ENCODE results near the gene ZNF316. TPM values are rescaled to one million over a fixed set of nuclear protein-coding genes. Genes with fewer than 3 reads are reported as not detected.
A peak's percentile ranks its signal among the peaks of the same experiment; 100 is the strongest.

ZNF316 gene
- total RNA-seq, 4 donors from 2014 or later = 32.1 to 77.7 (median 36.2) TPM

- 1 to 2% methylated on average over 19 to 52 of the region's 60 CpGs for WGBS, 2 donors
- no peaks in the 10 kb centered on the region for H3K9me3 ChIP-seq
- peak overlapping the region; percentile 38 to 94 (median 74) for H3K27ac ChIP-seq
- peaks cover 0 to 35% (median 0%) of the 10 kb centered on the region in 3 donors for H3K36me3 ChIP-seq
- H3K4me1 ChIP-seq = peaks cover 0 to 46% (median 16%) of the 10 kb centered on the region in 4 donors
- DNase-seq (ENCODE audit: low spot score in 2 of 2) = no peak
- peak overlapping the region; percentile 60 to 92 (median 82) for H3K4me3 ChIP-seq
- no peaks in the 10 kb centered on the region for H3K27me3 ChIP-seq
- TF ChIP-seq POLR2A (IDR thresholded peaks at IDR 0.05) = no peak
- TF ChIP-seq EP300 (IDR thresholded peaks at IDR 0.05) = no peak
- TF ChIP-seq, protein P1, sequence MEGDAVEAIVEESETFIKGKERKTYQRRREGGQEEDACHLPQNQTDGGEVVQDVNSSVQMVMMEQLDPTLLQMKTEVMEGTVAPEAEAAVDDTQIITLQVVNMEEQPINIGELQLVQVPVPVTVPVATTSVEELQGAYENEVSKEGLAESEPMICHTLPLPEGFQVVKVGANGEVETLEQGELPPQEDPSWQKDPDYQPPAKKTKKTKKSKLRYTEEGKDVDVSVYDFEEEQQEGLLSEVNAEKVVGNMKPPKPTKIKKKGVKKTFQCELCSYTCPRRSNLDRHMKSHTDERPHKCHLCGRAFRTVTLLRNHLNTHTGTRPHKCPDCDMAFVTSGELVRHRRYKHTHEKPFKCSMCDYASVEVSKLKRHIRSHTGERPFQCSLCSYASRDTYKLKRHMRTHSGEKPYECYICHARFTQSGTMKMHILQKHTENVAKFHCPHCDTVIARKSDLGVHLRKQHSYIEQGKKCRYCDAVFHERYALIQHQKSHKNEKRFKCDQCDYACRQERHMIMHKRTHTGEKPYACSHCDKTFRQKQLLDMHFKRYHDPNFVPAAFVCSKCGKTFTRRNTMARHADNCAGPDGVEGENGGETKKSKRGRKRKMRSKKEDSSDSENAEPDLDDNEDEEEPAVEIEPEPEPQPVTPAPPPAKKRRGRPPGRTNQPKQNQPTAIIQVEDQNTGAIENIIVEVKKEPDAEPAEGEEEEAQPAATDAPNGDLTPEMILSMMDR (IDR thresholded peaks at IDR 0.05) = peak in 1 of 5 experiments; percentile 27
Measured at GRCh38 chr7:6637544-6638229, 569 bp downstream of the ZNF316 start.

DNA sequence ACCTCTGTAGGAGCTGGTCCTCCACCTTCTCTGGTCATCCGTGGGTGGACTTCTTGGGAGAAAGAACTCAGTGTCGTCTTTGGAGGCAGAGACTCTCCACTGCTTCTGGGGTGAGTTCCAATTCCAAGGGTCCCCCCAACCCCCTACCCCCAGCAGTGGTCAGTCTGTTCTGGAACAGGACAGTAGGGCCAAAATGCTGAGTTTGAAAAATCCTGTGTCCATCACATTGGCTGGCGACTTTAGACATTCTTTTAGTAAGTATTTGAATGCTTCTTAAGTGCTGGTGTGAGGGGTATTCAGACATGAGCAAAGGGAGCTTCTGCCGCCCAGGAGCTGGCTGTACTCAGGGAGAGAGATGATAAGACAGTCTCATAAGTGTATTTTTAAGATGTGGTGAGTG is 1.9 kb downstream of the ZNF316 start:
- H3K36me3 ChIP-seq = peaks cover 0 to 48% (median 0%) of the 10 kb centered on the region in 3 donors
- no peaks in the 10 kb centered on the region for H3K27me3 ChIP-seq
- H3K27ac ChIP-seq = no peak overlapping the region
- H3K9me3 ChIP-seq = no peaks in the 10 kb centered on the region
- H3K4me3 ChIP-seq = no peak overlapping the region
- TF ChIP-seq, protein P1 (IDR thresholded peaks at IDR 0.05) = no peak
- no peak for TF ChIP-seq EP300 (IDR thresholded peaks at IDR 0.05)
- no peak for TF ChIP-seq POLR2A (IDR thresholded peaks at IDR 0.05)
- peaks cover 0 to 46% (median 16%) of the 10 kb centered on the region in 4 donors for H3K4me1 ChIP-seq
- DNase-seq (ENCODE audit: low spot score in 2 of 2) = no peak
- 54 to 56% methylated on average over 4 of the region's 4 CpGs for WGBS, 2 donors

DNA sequence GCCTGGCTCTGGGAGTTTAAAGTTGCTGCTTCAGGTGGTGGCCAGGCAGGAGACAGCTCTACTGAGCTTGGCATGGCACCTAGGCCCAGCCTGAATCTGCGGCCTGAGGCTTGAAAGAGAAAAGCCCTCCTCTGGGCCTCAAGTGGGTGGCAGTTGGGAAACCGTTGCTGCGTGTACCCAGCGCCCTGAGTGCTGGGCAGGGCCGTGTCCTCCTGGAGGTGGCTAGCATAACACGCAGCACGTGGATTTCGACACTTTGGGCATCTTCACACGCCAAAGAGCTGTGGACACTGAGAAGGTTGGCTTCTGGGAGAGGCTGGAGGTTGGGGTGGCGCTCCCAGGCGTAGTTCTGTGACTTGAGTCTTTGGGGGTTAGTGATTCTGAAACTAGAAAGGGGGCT is 2.5 kb downstream of the ZNF316 start:
- WGBS, 2 donors = 90% methylated on average over 11 of the region's 11 CpGs
- Histone ChIP-seq H3K9me3 (no peaks in the 10 kb centered on the region), H3K27ac (no peak overlapping the region), H3K36me3 (peaks cover 0 to 54% (median 0%) of the 10 kb centered on the region in 3 donors), H3K4me1 (peaks cover 0 to 46% (median 16%) of the 10 kb centered on the region in 4 donors), H3K27me3 (no peaks in the 10 kb centered on the region), H3K4me3 (no peak overlapping the region)
- no peak for DNase-seq (ENCODE audit: low spot score in 2 of 2)
- TF ChIP-seq EP300 (IDR thresholded peaks at IDR 0.05) (no peak), POLR2A (IDR thresholded peaks at IDR 0.05) (no peak)
- TF ChIP-seq, protein P1 (IDR thresholded peaks at IDR 0.05) = no peak

- TF ChIP-seq EP300 (IDR thresholded peaks at IDR 0.05) = no peak
- TF ChIP-seq POLR2A (IDR thresholded peaks at IDR 0.05) = no peak
- TF ChIP-seq, protein P1 (IDR thresholded peaks at IDR 0.05) = no peak
- WGBS, 2 donors = 55 to 66% methylated on average over 11 of the region's 11 CpGs
- Histone ChIP-seq H3K36me3 (peaks cover 0 to 61% (median 0%) of the 10 kb centered on the region in 3 donors), H3K27ac (no peak overlapping the region), H3K9me3 (no peaks in the 10 kb centered on the region), H3K4me3 (no peak overlapping the region), H3K27me3 (no peaks in the 10 kb centered on the region), H3K4me1 (peaks cover 0 to 46% (median 16%) of the 10 kb centered on the region in 4 donors)
- DNase-seq (ENCODE audit: low spot score in 2 of 2) = peak; percentile 12 to 18
Measured at GRCh38 chr7:6640246-6640721, 3.2 kb downstream of the ZNF316 start.

DNA sequence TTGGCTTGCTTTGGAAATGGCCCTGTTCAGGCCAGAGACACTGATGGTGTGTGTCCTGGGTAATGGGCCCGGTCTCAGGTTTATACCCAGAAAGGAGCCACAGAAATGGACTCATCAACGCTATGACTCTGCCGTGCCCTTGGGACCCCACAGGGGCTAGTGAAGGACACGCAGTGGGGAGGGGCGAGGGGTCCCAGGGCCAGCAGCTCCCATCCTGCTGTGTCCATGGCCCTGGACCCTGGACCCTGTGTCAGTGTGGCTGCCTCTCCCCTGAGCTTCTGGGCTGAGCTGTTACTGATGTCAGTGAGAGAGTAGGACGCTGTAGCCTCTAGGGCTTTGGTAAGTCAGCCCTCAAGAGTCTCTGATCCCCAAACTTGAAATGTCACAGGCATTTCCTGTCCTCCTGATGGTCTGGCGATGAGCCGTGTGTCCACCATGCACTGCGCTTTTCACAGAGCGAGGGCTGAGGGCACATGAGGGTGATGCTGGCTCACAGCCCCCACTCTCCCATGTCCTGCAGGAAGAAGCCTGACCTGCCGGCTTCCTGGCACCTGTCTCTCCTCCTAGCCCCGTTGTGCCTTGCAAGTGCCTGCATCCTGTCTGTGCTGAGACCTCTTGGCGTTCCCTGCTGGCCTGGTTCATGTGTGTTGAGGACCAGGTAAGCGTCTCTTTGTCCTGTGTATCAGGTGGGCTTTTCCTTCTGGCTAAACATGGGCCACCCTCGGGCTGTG is 4.4 kb downstream of the ZNF316 start:
- no peak for TF ChIP-seq EP300 (IDR thresholded peaks at IDR 0.05)
- TF ChIP-seq POLR2A (IDR thresholded peaks at IDR 0.05) = no peak
- TF ChIP-seq, protein P1 (IDR thresholded peaks at IDR 0.05) = no peak
- no peaks in the 10 kb centered on the region for H3K27me3 ChIP-seq
- DNase-seq (ENCODE audit: low spot score in 2 of 2) = no peak
- no peak overlapping the region for H3K4me3 ChIP-seq
- peaks cover 0 to 40% (median 15%) of the 10 kb centered on the region in 4 donors for H3K4me1 ChIP-seq
- no peaks in the 10 kb centered on the region for H3K9me3 ChIP-seq
- peaks cover 0 to 73% (median 0%) of the 10 kb centered on the region in 3 donors for H3K36me3 ChIP-seq
- H3K27ac ChIP-seq = no peak overlapping the region
- WGBS, 2 donors = 85 to 91% methylated on average over 14 to 15 of the region's 15 CpGs

Measured in tibial nerve (tissue), 4 donors.